GM12865 (cell line): Measurements from ENCODE around the gene CLK3.

Experiments used
- DNase-seq: peaks from one replicate; pipeline ENCODE4 v3.0.0; 2010; ENCODE audit warnings: low read depth
- H3K4me3 ChIP-seq: 2 replicates; pipeline ENCODE4 v1.5.1; 2011; ENCODE audit warnings: mild to moderate bottlenecking, low read depth, low read length, control low read depth
- TF ChIP-seq, protein P1 (sequence below): IDR thresholded peaks from 2 replicates; pipeline ENCODE4 v1.5.1; 2011; ENCODE audit warnings: low read length, control low read depth, low read depth, inconsistent platforms; ENCODE audit not compliant: insufficient read depth; ENCODE audit errors: missing control alignments

CLK3 gene

DNA sequence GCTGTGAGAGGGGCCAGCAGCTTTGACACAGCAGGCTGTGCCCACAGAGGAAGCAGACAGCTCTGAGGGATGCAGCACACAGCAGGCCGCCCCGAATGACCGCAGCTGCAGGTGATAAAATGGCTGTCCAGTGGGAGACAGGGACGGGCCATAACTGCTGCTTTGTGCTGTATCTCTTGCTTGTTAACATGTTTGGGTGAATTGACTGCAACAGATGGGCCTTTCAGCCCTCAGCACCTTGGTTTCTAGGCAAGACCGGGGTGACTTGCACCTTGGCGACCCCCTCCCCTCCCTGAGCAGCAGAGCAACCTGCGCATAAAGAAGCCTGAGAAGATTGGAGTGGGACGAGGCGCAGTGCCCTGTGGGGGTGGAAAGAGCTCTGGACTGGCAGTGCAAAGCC, 36.6 kb upstream of the CLK3 start:
- no peak for DNase-seq
- TF ChIP-seq, protein P1, sequence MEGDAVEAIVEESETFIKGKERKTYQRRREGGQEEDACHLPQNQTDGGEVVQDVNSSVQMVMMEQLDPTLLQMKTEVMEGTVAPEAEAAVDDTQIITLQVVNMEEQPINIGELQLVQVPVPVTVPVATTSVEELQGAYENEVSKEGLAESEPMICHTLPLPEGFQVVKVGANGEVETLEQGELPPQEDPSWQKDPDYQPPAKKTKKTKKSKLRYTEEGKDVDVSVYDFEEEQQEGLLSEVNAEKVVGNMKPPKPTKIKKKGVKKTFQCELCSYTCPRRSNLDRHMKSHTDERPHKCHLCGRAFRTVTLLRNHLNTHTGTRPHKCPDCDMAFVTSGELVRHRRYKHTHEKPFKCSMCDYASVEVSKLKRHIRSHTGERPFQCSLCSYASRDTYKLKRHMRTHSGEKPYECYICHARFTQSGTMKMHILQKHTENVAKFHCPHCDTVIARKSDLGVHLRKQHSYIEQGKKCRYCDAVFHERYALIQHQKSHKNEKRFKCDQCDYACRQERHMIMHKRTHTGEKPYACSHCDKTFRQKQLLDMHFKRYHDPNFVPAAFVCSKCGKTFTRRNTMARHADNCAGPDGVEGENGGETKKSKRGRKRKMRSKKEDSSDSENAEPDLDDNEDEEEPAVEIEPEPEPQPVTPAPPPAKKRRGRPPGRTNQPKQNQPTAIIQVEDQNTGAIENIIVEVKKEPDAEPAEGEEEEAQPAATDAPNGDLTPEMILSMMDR = no peak
- no peak overlapping the region for H3K4me3 ChIP-seq

DNA sequence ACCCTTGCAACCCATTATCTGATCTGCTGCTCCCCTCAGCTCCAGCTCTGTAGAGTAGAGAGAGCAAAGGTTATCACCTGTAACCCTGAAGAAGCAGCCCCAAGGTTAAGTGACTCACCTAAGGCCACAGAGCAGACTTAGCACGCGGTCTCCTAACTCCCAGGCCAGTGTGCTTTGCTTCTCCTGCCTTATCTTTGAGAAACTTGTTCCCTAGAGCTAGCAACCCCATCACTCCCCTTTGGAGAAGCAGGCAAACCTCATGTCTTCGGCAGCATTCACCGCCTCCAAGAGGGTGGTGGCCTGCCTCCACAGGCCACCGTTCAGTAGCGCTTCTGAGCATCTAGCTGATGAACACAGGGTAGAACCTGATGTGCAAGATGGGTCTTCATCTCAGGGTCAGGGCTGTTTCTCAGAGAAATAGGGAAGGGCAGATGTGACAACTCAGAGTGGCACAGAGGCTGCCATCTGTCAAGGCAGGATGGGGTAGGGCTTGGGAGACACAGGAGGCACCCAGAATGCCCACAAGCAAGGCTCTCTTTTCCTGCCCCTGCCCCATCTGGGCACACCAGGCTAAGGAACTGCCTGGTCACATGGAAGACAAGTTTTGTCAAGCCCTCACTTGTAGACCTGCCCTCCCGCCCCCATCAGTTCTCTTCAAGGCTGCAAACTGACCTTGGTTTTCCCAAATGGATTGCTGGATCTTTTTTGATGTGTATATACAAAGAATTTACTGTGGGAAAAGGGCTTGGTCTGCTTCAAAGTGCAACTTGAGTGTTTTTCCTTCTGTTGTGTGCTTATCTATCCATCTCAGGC, 34.9 kb upstream of the CLK3 start:
- no peak for DNase-seq
- H3K4me3 ChIP-seq = no peak overlapping the region
- TF ChIP-seq, protein P1 = no peak

GRCh38 chr15:74584204-74584603, 31.4 kb upstream of the CLK3 start:
- no peak for DNase-seq
- no peak overlapping the region for H3K4me3 ChIP-seq
- TF ChIP-seq, protein P1 = no peak

DNA sequence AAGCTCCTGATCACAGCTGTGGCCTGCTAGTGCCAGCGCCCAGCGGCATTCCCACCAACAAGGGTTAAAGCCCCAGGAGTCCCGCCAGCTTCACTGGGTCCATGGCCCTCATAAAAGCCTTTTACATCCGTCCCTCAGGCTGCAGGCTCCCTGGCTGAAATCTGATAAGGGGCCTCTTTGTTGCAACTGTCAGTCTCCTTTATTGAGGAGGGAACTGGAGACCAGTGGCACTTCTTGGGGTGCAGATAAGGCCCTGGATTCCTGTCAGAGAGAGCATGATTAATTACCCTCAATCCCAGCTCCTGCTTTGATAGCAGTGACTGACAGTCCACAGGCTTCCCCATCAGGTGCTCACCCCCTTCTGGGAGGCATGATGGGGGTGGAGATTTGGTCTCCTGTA, 30.9 kb upstream of the CLK3 start:
- no peak for DNase-seq
- TF ChIP-seq, protein P1 = no peak
- H3K4me3 ChIP-seq = no peak overlapping the region

DNA sequence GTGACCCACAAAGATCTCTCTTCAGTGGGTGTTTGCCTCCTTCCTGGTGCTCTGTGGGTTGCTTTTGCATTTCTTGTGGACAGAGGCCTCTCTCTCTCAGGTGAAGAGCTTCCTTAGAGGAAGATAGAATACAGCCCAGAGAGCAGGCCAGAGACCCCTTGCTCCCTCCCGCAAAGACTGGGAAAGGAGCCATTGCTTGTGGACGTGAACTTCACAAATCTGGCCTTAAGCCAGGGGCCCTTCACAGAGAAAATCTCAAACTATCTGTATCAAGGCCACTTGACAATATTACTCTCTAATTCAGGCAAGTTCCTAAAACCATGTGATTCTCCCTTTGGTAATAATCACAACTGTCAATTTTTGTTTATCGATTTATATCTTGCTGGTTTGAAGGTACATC, 30.4 kb upstream of the CLK3 start:
- no peak overlapping the region for H3K4me3 ChIP-seq
- DNase-seq = no peak
- TF ChIP-seq, protein P1 = no peak

DNA sequence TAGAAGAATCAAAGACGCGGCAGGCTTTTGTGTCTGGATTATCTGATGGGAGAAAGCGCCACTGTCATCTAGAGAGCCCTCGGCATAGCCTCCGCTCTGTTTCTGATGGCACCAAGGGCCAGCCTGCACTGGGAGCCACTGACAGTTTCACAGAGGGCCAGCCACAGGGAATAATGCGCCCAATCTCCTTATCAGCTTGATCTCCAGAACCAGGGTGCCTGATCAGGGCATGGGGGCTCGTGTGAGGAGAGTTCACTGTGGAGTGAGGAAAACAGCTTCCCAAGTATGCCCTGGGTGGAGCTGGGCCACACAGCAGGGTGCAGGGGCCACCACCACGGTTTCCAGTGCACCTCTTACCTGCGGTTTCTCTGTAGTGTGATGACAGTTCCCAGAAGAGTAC, 29.8 kb upstream of the CLK3 start:
- TF ChIP-seq, protein P1 = no peak
- DNase-seq = no peak

DNA sequence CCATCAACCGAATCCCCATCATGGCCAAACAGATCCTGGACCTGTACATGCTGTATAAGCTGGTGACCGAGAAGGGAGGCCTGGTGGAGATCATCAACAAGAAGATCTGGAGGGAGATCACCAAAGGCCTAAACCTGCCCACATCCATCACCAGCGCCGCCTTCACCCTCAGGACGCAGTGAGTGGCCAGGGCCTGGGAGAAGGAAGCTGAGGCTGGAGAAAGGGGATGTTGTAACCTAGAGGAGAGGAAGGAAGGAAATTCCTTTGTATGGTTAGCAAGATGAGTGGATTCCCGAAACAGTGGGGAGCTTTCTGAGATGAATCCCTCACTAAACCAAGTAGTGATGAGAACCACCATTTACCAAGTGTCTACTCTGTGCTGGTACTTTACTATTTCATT, 25.8 kb upstream of the CLK3 start:
- TF ChIP-seq, protein P1 = no peak
- DNase-seq = no peak
- no peak overlapping the region for H3K4me3 ChIP-seq

More for the DNA sequence above, 29.8 kb upstream of the CLK3 start:
- H3K4me3 ChIP-seq = no peak overlapping the region
